HepG2 (cell line): Measurements from ENCODE around the gene VPS11. TPM values are rescaled to one million over a fixed set of nuclear protein-coding genes. Genes with fewer than 3 reads are reported as not detected.

Source experiments
- ATAC-seq: fragments of 200-7000 bp; cut with Tn5 transposase; 3 replicates; pipeline ENCODE4 v1.9.1; 2020; ENCODE audit warnings: mild to moderate bottlenecking, moderate library complexity
- BruUV-seq: library from RNA; stranded (reverse); fragments of 400-500 nt; replicated peaks from 2 replicates; lab custom pipeline; 2021; lab: Mats Ljungman, UMichigan
- CTCF ChIA-PET: fragments of 300-600 bp; formaldehyde crosslinking; extraction: SDS; loops from one replicate; lab custom pipeline; 2021; ENCODE audit warnings: low total read pairs, inconsistent platforms, low intra/inter-chr PET ratio; lab: Yijun Ruan, JAX
- POLR2A ChIA-PET: fragments of 350-600 bp; sonication (Branson Sonifier 250); formaldehyde crosslinking; loops from one replicate; lab custom pipeline; 2020; ENCODE audit warnings: antibody characterized with exemption, inconsistent platforms; lab: Yijun Ruan, JAX
- DNase-seq: peaks from one replicate; pipeline ENCODE4 v3.0.0-alpha.2; 2015; ENCODE audit warnings: low spot score
- FAIRE-seq: peaks from 3 replicates; lab custom pipeline; 2011; peaks lifted over from hg19 to GRCh38; lab: Jason Lieb, UNC
- H2AFZ ChIP-seq: one replicate; pipeline ENCODE4 v1.6.1; 2011; ENCODE audit warnings: low read length, inconsistent platforms
- H3K27ac ChIP-seq: fragments of 300-600 bp; 3 replicates; pipeline ENCODE4 v1.8.0; 2011; ENCODE audit warnings: mixed run types, mild to moderate bottlenecking, mixed read lengths, low read length, inconsistent platforms; ENCODE audit not compliant: insufficient read depth; ENCODE audit errors: extremely low read length
- H3K27me3 ChIP-seq, 2 experiments: fragments of 200-600 bp in 1 of 2; 2 replicates in 1 of 2; 3 replicates in 1 of 2; pipeline versions ENCODE4 v1.6.0 to v1.8.0; 2011; ENCODE audit warnings: low read length in 2 of 2, mild to moderate bottlenecking in 2 of 2, moderate library complexity in 2 of 2, inconsistent platforms in 1 of 2; ENCODE audit not compliant: insufficient read depth in 2 of 2, control insufficient read depth in 1 of 2
- H3K36me3 ChIP-seq, 2 experiments: fragments of 200-600 bp in 1 of 2; replicated peaks in 1 of 2; 2 replicates in 1 of 2; 3 replicates in 1 of 2; pipeline versions ENCODE4 v1.5.1 to v1.8.0; 2011; ENCODE audit warnings: low read length in 2 of 2, inconsistent platforms in 1 of 2; ENCODE audit not compliant: insufficient read depth in 2 of 2, control insufficient read depth in 1 of 2
- H3K4me1 ChIP-seq: 2 replicates; pipeline ENCODE4 v1.5.1; 2012; ENCODE audit warnings: low read length, inconsistent platforms; ENCODE audit not compliant: insufficient read depth
- H3K4me2 ChIP-seq: 2 replicates; pipeline ENCODE4 v1.6.0; 2011; ENCODE audit warnings: low read depth, low read length, inconsistent platforms
- H3K4me3 ChIP-seq, 3 experiments: fragments of 200-600 bp in 1 of 3; sonication (generic), shearing (Covaris generic) in 1 of 3; replicated peaks in 1 of 3; 2 replicates each; pipeline ENCODE4 v1.5.1; 2011 to 2016; ENCODE audit warnings: low read length in 3 of 3, inconsistent platforms in 2 of 3, low read depth in 2 of 3, mild to moderate bottlenecking in 2 of 3, control low read depth in 1 of 3, mixed read lengths in 1 of 3; ENCODE audit not compliant: insufficient read depth in 1 of 3
- H3K79me2 ChIP-seq: one replicate; pipeline ENCODE4 v1.6.1; 2011; ENCODE audit warnings: low read length, inconsistent platforms; ENCODE audit not compliant: insufficient read depth
- H3K9ac ChIP-seq: 2 replicates; pipeline ENCODE4 v1.6.0; 2011; ENCODE audit warnings: mild to moderate bottlenecking, low read depth, low read length, inconsistent platforms; ENCODE audit not compliant: insufficient read depth
- H3K9me3 ChIP-seq: 2 replicates; pipeline ENCODE4 v1.5.1; 2012; ENCODE audit warnings: mild to moderate bottlenecking, low read length
- H4K20me1 ChIP-seq: 2 replicates; pipeline ENCODE4 v1.6.0; 2011; ENCODE audit warnings: inconsistent platforms, mild to moderate bottlenecking, low read length, moderate library complexity; ENCODE audit not compliant: insufficient read depth
- CC2D1A ChIP-seq: sonication (generic); formaldehyde crosslinking; IDR thresholded peaks from 2 replicates; pipeline ENCODE4 v1.8.1; 2023; ENCODE audit warnings: mild to moderate bottlenecking, missing genetic modification reagents
- CREB1 ChIP-seq, 2 experiments: fragments of 450-650 bp in 1 of 2; IDR thresholded peaks; 2 replicates each; pipeline ENCODE4 v1.6.1; 2016 to 2017; ENCODE audit warnings: control low read depth in 1 of 2, mild to moderate bottlenecking in 1 of 2, missing compliant biosample characterization in 1 of 2, missing genetic modification characterization in 1 of 2
- HBP1 ChIP-seq: IDR thresholded peaks from 2 replicates; pipeline ENCODE4 v1.6.1; 2016; ENCODE audit warnings: low read depth, control low read depth
- HNRNPK ChIP-seq: fragments of 200-400 bp; formaldehyde crosslinking; IDR thresholded peaks from 2 replicates; pipeline ENCODE4 v1.6.1; 2018; ENCODE audit warnings: low read length, low read depth, moderate library complexity, mild to moderate bottlenecking; ENCODE audit not compliant: poor library complexity, severe bottlenecking
- PAWR ChIP-seq: sonication (generic); formaldehyde crosslinking; IDR thresholded peaks from 2 replicates; pipeline ENCODE4 v1.4.0; 2020; ENCODE audit warnings: missing genetic modification reagents, mild to moderate bottlenecking, borderline replicate concordance
- PHF8 ChIP-seq: sonication (generic); formaldehyde crosslinking; IDR thresholded peaks from 2 replicates; pipeline ENCODE4 v1.5.0; 2020; ENCODE audit warnings: missing genetic modification reagents
- RFXAP ChIP-seq: sonication (generic); formaldehyde crosslinking; IDR thresholded peaks from 2 replicates; pipeline ENCODE4 v1.4.0; 2020; ENCODE audit warnings: missing genetic modification reagents, borderline replicate concordance
- SAP130 ChIP-seq: IDR thresholded peaks from 2 replicates; pipeline ENCODE4 v1.6.1; 2016; ENCODE audit warnings: low read depth
- SMAD3 ChIP-seq: sonication (generic); formaldehyde crosslinking; IDR thresholded peaks from 2 replicates; pipeline ENCODE4 v1.4.0; 2020; ENCODE audit warnings: missing genetic modification reagents
- ZFY ChIP-seq: sonication (generic); formaldehyde crosslinking; IDR thresholded peaks from 2 replicates; pipeline ENCODE4 v1.4.0; 2020; ENCODE audit warnings: missing genetic modification reagents
- ZNF740 ChIP-seq: sonication (generic); formaldehyde crosslinking; IDR thresholded peaks from 2 replicates; pipeline ENCODE4 v1.4.0; 2020; ENCODE audit warnings: missing genetic modification reagents
- ZNF761 ChIP-seq: sonication (generic); formaldehyde crosslinking; conservative IDR thresholded peaks from 2 replicates; pipeline ENCODE4 v1.4.0; 2020; ENCODE audit warnings: mild to moderate bottlenecking, missing genetic modification reagents
- ZNF777 ChIP-seq: sonication (generic); formaldehyde crosslinking; IDR thresholded peaks from 2 replicates; pipeline ENCODE4 v1.4.0; 2020; ENCODE audit warnings: missing genetic modification reagents
- ZNF788 ChIP-seq: sonication (generic); formaldehyde crosslinking; IDR thresholded peaks from 2 replicates; pipeline ENCODE4 v1.5.0; 2020; ENCODE audit warnings: mild to moderate bottlenecking, missing genetic modification reagents, borderline replicate concordance
- WGBS: methylation state at CpG from one replicate; pipeline ENCODE4 v1.1.6; 2017; ENCODE audit warnings: low lambda C conversion rate; 5-methylcytosine and 5-hydroxymethylcytosine counted together
- in situ Hi-C: cut with HindIII; loops from 2 replicates; pipeline ENCODE4 v1.10.0; 2017; ENCODE audit warnings: low pct_unique_long_range_greater_than_20kb; ENCODE audit not compliant: extremely low pct_ligation_motif_present
- intact Hi-C: fragments of 100-400 bp; cut with micrococcal nuclease; formaldehyde crosslinking; loops from one replicate; pipeline ENCODE4 v1.10.0; 2022; ENCODE audit not compliant: unreplicated experiment
- polyA plus RNA-seq, 8 experiments: library from polyadenylated mRNA; depleted of rRNA in 3 of 8; stranded (reverse) in 7 of 8; unstranded in 1 of 8; fragments of >200 nt; fragmentation: Illumina TruSeq in 4 of 8; extraction: Trizol in 4 of 8; gene quantifications; 2 replicates each; pipeline versions ENCODE4 v1.2.1 to v1.2.3, GENCODE V29; 2011 to 2016; ENCODE audit warnings: low read depth in 4 of 8, missing spikeins in 1 of 8, mixed read lengths in 1 of 8; ENCODE audit not compliant: insufficient read depth in 1 of 8
- total RNA-seq, 5 experiments: library from RNA; depleted of rRNA; stranded (reverse); fragments of >200 nt; fragmentation: Illumina TruSeq; extraction: Trizol; gene quantifications; 2 replicates each; pipeline ENCODE4 v1.2.3, GENCODE V29; 2016; ENCODE audit warnings: low read depth in 1 of 5
- TF ChIP-seq, protein P1 (sequence below): sonication (generic); formaldehyde crosslinking; IDR thresholded peaks from 2 replicates; pipeline ENCODE4 v1.4.0; 2020; ENCODE audit warnings: missing genetic modification reagents
- TF ChIP-seq, protein P2 (sequence below): sonication (generic); formaldehyde crosslinking; IDR thresholded peaks from 2 replicates; pipeline ENCODE4 v1.5.0; 2020; ENCODE audit warnings: mild to moderate bottlenecking, missing genetic modification reagents, moderate library complexity
- TF ChIP-seq, protein P3 (sequence below): sonication (generic); formaldehyde crosslinking; IDR thresholded peaks from 2 replicates; pipeline ENCODE4 v1.4.0; 2020; ENCODE audit warnings: mild to moderate bottlenecking, missing genetic modification reagents

Gene VPS11
- total and polyA plus RNA-seq, 2 of the 13 experiments (the other 11 are each of a cell fraction or from before 2014, with no cell fraction given), result 13.7 to 21.6 TPM

DNA sequence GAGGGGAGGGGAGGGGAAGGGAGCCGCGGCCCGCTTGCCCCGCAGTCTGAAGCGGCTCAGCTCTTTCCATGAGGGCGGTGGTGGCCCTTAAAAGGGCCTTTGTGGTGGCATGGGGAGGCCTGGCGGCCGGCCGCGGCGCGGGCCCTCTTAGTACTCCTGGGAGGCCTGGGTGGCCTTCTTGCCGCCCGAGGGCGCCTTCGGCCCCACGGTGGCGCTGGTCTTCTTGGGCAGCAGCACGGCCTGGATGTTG, 27.1 kb downstream of the VPS11 start:
- no peaks in the 10 kb centered on the region for H3K27me3 ChIP-seq
- H3K36me3 ChIP-seq, result peaks cover 10 to 36% of the 10 kb centered on the region in 2 experiments; a peak in 4 of 5 replicates
- peak overlapping the region; percentile 78 to 93 (median 91) for H3K4me3 ChIP-seq
- DNase-seq, result peak; percentile 64
- WGBS, result no CpG with 5 or more reads among the region's 19 CpGs
- H3K9me3 ChIP-seq, result no peaks in the 10 kb centered on the region
- no peak overlapping the region for H2AFZ ChIP-seq
- intact Hi-C loops, result loop anchor here (2.0 kb wide), 4 partner anchors 30 to 64 kb away; partner anchors contain the start of genes HYOU1 and SLC37A4
- no TSS peak for BruUV-seq
- ATAC-seq, result peak; percentile 81
- peaks cover 16% of the 10 kb centered on the region for H4K20me1 ChIP-seq
- peaks cover 31% of the 10 kb centered on the region for H3K79me2 ChIP-seq
- in situ Hi-C loops, result no loop called here
- peak overlapping the region; percentile 64 for H3K4me2 ChIP-seq
- ChIA-PET POLR2A (interaction anchor here (0.7 to 3.1 kb wide), 22 partner anchors 9 to 274 kb away, joined by 3 to 109 read pairs (median 5); partner anchors contain the start of genes C2CD2L, HINFP, HMBS and RPS25), CTCF (no interaction called here)
- H3K4me1 ChIP-seq, result peaks cover 38% of the 10 kb centered on the region
- H3K27ac ChIP-seq, result peak overlapping the region; percentile 78
- no peak for FAIRE-seq
- peak overlapping the region; percentile 93 for H3K9ac ChIP-seq
- TF ChIP-seq HNRNPK, result peak; percentile 84
- 0 out of 2 replicates have a peak, but pooled peaks have one; percentile 49 for TF ChIP-seq ZNF788 (CRISPR knock-in tag)
- TF ChIP-seq ZNF761, result peak; percentile 51; the same call in 1 of the 2 replicates
- TF ChIP-seq SAP130 (CRISPR knock-in tag), result peak; percentile 79; the same call in 1 of the 2 replicates
- peak; percentile 65; the same call in 1 of the 2 replicates for TF ChIP-seq PAWR
- no peak for TF ChIP-seq CC2D1A (CRISPR knock-in tag)
- peak; percentile 91 for TF ChIP-seq ZFY (CRISPR knock-in tag)
- peak; percentile 87 for TF ChIP-seq PHF8 (CRISPR knock-in tag)
- no peak for TF ChIP-seq RFXAP (CRISPR knock-in tag)
- TF ChIP-seq, protein P1, sequence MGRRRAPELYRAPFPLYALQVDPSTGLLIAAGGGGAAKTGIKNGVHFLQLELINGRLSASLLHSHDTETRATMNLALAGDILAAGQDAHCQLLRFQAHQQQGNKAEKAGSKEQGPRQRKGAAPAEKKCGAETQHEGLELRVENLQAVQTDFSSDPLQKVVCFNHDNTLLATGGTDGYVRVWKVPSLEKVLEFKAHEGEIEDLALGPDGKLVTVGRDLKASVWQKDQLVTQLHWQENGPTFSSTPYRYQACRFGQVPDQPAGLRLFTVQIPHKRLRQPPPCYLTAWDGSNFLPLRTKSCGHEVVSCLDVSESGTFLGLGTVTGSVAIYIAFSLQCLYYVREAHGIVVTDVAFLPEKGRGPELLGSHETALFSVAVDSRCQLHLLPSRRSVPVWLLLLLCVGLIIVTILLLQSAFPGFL (CRISPR knock-in tag), result no peak
- TF ChIP-seq, protein P2, sequence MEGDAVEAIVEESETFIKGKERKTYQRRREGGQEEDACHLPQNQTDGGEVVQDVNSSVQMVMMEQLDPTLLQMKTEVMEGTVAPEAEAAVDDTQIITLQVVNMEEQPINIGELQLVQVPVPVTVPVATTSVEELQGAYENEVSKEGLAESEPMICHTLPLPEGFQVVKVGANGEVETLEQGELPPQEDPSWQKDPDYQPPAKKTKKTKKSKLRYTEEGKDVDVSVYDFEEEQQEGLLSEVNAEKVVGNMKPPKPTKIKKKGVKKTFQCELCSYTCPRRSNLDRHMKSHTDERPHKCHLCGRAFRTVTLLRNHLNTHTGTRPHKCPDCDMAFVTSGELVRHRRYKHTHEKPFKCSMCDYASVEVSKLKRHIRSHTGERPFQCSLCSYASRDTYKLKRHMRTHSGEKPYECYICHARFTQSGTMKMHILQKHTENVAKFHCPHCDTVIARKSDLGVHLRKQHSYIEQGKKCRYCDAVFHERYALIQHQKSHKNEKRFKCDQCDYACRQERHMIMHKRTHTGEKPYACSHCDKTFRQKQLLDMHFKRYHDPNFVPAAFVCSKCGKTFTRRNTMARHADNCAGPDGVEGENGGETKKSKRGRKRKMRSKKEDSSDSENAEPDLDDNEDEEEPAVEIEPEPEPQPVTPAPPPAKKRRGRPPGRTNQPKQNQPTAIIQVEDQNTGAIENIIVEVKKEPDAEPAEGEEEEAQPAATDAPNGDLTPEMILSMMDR (CRISPR knock-in tag), result peak; percentile 85
- TF ChIP-seq, protein P3, sequence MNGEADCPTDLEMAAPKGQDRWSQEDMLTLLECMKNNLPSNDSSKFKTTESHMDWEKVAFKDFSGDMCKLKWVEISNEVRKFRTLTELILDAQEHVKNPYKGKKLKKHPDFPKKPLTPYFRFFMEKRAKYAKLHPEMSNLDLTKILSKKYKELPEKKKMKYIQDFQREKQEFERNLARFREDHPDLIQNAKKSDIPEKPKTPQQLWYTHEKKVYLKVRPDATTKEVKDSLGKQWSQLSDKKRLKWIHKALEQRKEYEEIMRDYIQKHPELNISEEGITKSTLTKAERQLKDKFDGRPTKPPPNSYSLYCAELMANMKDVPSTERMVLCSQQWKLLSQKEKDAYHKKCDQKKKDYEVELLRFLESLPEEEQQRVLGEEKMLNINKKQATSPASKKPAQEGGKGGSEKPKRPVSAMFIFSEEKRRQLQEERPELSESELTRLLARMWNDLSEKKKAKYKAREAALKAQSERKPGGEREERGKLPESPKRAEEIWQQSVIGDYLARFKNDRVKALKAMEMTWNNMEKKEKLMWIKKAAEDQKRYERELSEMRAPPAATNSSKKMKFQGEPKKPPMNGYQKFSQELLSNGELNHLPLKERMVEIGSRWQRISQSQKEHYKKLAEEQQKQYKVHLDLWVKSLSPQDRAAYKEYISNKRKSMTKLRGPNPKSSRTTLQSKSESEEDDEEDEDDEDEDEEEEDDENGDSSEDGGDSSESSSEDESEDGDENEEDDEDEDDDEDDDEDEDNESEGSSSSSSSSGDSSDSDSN (CRISPR knock-in tag), result peak; percentile 94; the same call in 1 of the 2 replicates
- TF ChIP-seq ZNF777, result peak; percentile 16; the same call in 1 of the 2 replicates
- 0 out of 2 replicates have a peak, but pooled peaks have one; percentile 2 for TF ChIP-seq SMAD3 (CRISPR knock-in tag)
- TF ChIP-seq HBP1 (CRISPR knock-in tag), result 0 out of 2 replicates have a peak, but pooled peaks have one; percentile 64
- 0 out of 2 replicates have a peak, but pooled peaks have one; percentile 1 for TF ChIP-seq CREB1 (IDR thresholded peaks at IDR 0.05)
- no peak for TF ChIP-seq CREB1 (CRISPR knock-in tag; IDR thresholded peaks at IDR 0.05)
- TF ChIP-seq ZNF740 (CRISPR knock-in tag), result no peak
